Activated naive CD4-positive, alpha-beta T cell treated with anti-CD3 and anti-CD28 coated beads, Interleukin-2, amount 50 U/mL, for 72 hours (primary cell): Measurements from ENCODE around the gene RIPOR3. TPM values are rescaled to one million over a fixed set of nuclear protein-coding genes. Genes with fewer than 3 reads are reported as not detected.

ENCODE experiments used
- ATAC-seq, 2 donors: fragments of 150-1000 bp; cut with Tn5 transposase; 2 replicates each; pipeline ENCODE4 v1.10.0; 2021; ENCODE audit warnings: mild to moderate bottlenecking in 2 of 2, moderate library complexity in 2 of 2
- DNase-seq, 2 donors: peaks; one replicate each; pipeline ENCODE4 v3.0.0; 2021 to 2022; ENCODE audit warnings: low spot score in 2 of 2
- H3K27ac Mint-ChIP-seq, 2 donors: one replicate each; pipeline ENCODE4 v1.8.0; 2022; ENCODE audit warnings: mild to moderate bottlenecking in 2 of 2, mixed read lengths in 2 of 2
- H3K36me3 Mint-ChIP-seq, 2 donors: one replicate each; pipeline ENCODE4 v1.8.0; 2022; ENCODE audit warnings: mixed read lengths in 2 of 2
- H3K9me3 Mint-ChIP-seq, 2 donors: one replicate each; pipeline ENCODE4 v1.8.0; 2022; ENCODE audit warnings: mixed read lengths in 2 of 2
- total RNA-seq, 2 donors: library from RNA; stranded (reverse); gene quantifications; one replicate each; pipeline ENCODE4 v1.2.3, GENCODE V29; 2022

RIPOR3 gene
- total RNA-seq: under 1 TPM in 1 of 2 donors, not detected in 1; 0.08 TPM

- ATAC-seq (peak in 1 of 2 donors; percentile 16), DNase-seq (peak in 1 of 2 donors; percentile 5)
- Mint-ChIP-seq H3K27ac (peak within 1 kb of the TSS in 1 of 2 donors; percentile 50), H3K36me3 (no peaks in the 10 kb centered on the region), H3K9me3 (no peaks in the 10 kb centered on the region)
These were observed at the start of gene RIPOR3 for GRCh38 chr20:50690650-50691572. TSS of gene RIPOR3 (minus strand) at chr20:50691542. CDS start at chr20:50691128, 414 bp downstream.

GRCh38 chr20:50737352-50737751 is 46.0 kb upstream of the RIPOR3 start:
- ATAC-seq (no peak), DNase-seq (no peak)
- no peak overlapping the region for H3K27ac Mint-ChIP-seq
- no peaks in the 10 kb centered on the region for H3K36me3 Mint-ChIP-seq
- no peaks in the 10 kb centered on the region for H3K9me3 Mint-ChIP-seq

- Mint-ChIP-seq H3K9me3 (no peaks in the 10 kb centered on the region), H3K36me3 (no peaks in the 10 kb centered on the region), H3K27ac (no peak overlapping the region)
- ATAC-seq (no peak), DNase-seq (no peak)
These were observed 44.5 kb upstream of the RIPOR3 start for GRCh38 chr20:50735813-50736212.

GRCh38 chr20:50734730-50735679 is 43.7 kb upstream of the RIPOR3 start:
- no peak overlapping the region for H3K27ac Mint-ChIP-seq
- no peaks in the 10 kb centered on the region for H3K9me3 Mint-ChIP-seq
- DNase-seq (no peak), ATAC-seq (no peak)
- H3K36me3 Mint-ChIP-seq: no peaks in the 10 kb centered on the region

GRCh38 chr20:50733644-50734349 is 42.5 kb upstream of the RIPOR3 start:
- no peak overlapping the region for H3K27ac Mint-ChIP-seq
- no peaks in the 10 kb centered on the region for H3K9me3 Mint-ChIP-seq
- DNase-seq (no peak), ATAC-seq (no peak)
- H3K36me3 Mint-ChIP-seq: no peaks in the 10 kb centered on the region

- H3K27ac Mint-ChIP-seq: peak overlapping the region; percentile 48 to 74
- no peak for DNase-seq
- H3K9me3 Mint-ChIP-seq: no peaks in the 10 kb centered on the region
- H3K36me3 Mint-ChIP-seq: no peaks in the 10 kb centered on the region
- no peak for ATAC-seq
These were observed 40.8 kb upstream of the RIPOR3 start for GRCh38 chr20:50731930-50732690.

- Mint-ChIP-seq H3K27ac (peak within 1 kb of the TSS; percentile 75 to 91), H3K9me3 (no peaks in the 10 kb centered on the region), H3K36me3 (no peaks in the 10 kb centered on the region)
- ATAC-seq (peak; percentile 91 to 92), DNase-seq (peak; percentile 99 to 100)
These were observed 40.0 kb upstream of the RIPOR3 start, which contains the start of gene PARD6B for GRCh38 chr20:50731055-50731929. TSS of gene PARD6B (plus strand) at chr20:50731580. CDS start at chr20:50731787, 207 bp downstream.

GRCh38 chr20:50730765-50731054 is 39.4 kb upstream of the RIPOR3 start:
- Mint-ChIP-seq H3K36me3 (no peaks in the 10 kb centered on the region), H3K9me3 (no peaks in the 10 kb centered on the region), H3K27ac (peak overlapping the region; percentile 75 to 91)
- DNase-seq: no peak
- no peak for ATAC-seq

GRCh38 chr20:50729901-50730764 is 38.8 kb upstream of the RIPOR3 start:
- DNase-seq (no peak), ATAC-seq (no peak)
- Mint-ChIP-seq H3K36me3 (no peaks in the 10 kb centered on the region), H3K27ac (peak overlapping the region; percentile 75 to 91), H3K9me3 (no peaks in the 10 kb centered on the region)

- ATAC-seq (no peak), DNase-seq (no peak)
- Mint-ChIP-seq H3K36me3 (no peaks in the 10 kb centered on the region), H3K9me3 (no peaks in the 10 kb centered on the region), H3K27ac (no peak overlapping the region)
These were observed 37.9 kb upstream of the RIPOR3 start for GRCh38 chr20:50728981-50729874.

GRCh38 chr20:50728486-50728980 is 37.2 kb upstream of the RIPOR3 start:
- no peaks in the 10 kb centered on the region for H3K36me3 Mint-ChIP-seq
- no peak for DNase-seq
- no peak overlapping the region for H3K27ac Mint-ChIP-seq
- ATAC-seq: no peak
- H3K9me3 Mint-ChIP-seq: no peaks in the 10 kb centered on the region

GRCh38 chr20:50727792-50728485 is 36.6 kb upstream of the RIPOR3 start:
- Mint-ChIP-seq H3K36me3 (no peaks in the 10 kb centered on the region), H3K27ac (peak overlapping the region in 1 of 2 donors; percentile 28), H3K9me3 (no peaks in the 10 kb centered on the region)
- ATAC-seq: no peak
- DNase-seq: no peak
